Endothelial cell of umbilical vein (primary cell): Measurements from ENCODE around the gene NLGN2.

ENCODE experiments used
- EZH2 ChIP-seq: IDR thresholded peaks from 2 replicates; pipeline ENCODE4 v1.6.1; 2012; ENCODE audit warnings: borderline replicate concordance, low read depth, mild to moderate bottlenecking, moderate library complexity, low read length, inconsistent platforms; ENCODE audit not compliant: severe bottlenecking
- JUN ChIP-seq: IDR thresholded peaks from 2 replicates; pipeline ENCODE4 v1.6.1; 2011; ENCODE audit warnings: borderline replicate concordance, low read depth; ENCODE audit not compliant: insufficient read length, insufficient read depth
- POLR2A ChIP-seq: IDR thresholded peaks from 2 replicates; pipeline ENCODE4 v1.6.1; 2012; ENCODE audit warnings: low read depth, mild to moderate bottlenecking, control low read depth, low read length
- POLR2AphosphoS5 ChIP-seq: IDR thresholded peaks from 2 replicates; pipeline ENCODE4 v1.6.1; 2012; ENCODE audit warnings: low read depth, mild to moderate bottlenecking, control low read depth, low read length, moderate library complexity; ENCODE audit not compliant: insufficient read depth
- TF ChIP-seq, protein P1 (sequence below), 2 donors: IDR thresholded peaks; 1 replicate in 1 of 2; 2 replicates in 1 of 2; pipeline ENCODE4 v1.5.1; 2011; ENCODE audit warnings: low read length in 2 of 2, mild to moderate bottlenecking in 2 of 2, moderate library complexity in 2 of 2, control low read depth in 1 of 2, inconsistent platforms in 1 of 2, low read depth in 1 of 2; ENCODE audit not compliant: insufficient read depth in 1 of 2; ENCODE audit errors: extremely low read depth in 1 of 2
- TF ChIP-seq, protein P2 (sequence below): IDR thresholded peaks from 2 replicates; pipeline ENCODE4 v1.6.1; 2011; ENCODE audit not compliant: insufficient read depth, insufficient read length

DNA sequence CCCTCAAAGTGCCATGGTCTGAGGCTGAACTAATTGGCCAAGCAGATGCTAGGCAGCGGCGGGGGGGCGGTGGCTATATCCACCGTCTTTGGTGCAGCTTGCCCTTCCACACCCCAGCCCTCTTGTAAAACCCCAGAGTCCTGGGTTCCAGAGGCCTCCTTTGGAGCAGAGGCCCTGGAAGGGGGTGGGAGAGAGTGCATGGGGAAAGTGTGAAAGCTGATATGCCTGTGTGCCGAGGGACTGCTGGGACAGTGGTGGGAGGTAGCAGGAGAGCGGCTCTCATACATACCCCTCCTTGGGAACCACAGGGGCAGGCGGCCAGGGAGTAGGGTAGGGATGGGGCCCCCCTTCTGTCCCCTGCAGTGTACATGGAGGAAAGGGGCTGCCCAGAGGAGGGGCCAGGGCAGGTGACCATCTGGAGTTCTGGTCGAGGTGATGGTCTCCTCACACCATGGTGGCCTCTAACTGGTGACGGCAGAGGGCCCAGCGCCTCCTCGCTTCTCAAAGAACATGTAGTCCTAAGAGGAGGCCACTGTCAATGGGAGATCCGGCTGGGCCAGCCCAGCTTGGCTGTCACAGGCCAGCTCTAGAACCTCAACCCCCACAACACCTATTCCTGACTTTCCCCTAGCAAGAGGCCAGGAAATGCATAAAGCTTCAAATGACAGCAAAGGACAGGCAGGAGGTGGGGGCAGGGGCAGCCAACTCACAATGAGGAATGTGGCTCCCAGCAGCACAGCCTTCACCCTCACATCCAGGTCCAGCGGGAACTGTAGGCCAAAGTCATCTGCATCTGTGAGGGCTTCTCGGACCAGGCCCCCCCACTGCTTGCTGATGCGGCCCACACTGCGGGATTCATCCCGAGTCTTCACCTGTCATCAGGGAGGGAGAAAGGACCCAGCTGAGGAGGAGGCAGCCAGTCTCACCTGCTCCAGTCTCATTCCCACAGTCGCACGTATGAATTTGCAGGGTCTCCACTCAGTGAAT is 17.4 kb upstream of the NLGN2 start:
- TF ChIP-seq, protein P1, sequence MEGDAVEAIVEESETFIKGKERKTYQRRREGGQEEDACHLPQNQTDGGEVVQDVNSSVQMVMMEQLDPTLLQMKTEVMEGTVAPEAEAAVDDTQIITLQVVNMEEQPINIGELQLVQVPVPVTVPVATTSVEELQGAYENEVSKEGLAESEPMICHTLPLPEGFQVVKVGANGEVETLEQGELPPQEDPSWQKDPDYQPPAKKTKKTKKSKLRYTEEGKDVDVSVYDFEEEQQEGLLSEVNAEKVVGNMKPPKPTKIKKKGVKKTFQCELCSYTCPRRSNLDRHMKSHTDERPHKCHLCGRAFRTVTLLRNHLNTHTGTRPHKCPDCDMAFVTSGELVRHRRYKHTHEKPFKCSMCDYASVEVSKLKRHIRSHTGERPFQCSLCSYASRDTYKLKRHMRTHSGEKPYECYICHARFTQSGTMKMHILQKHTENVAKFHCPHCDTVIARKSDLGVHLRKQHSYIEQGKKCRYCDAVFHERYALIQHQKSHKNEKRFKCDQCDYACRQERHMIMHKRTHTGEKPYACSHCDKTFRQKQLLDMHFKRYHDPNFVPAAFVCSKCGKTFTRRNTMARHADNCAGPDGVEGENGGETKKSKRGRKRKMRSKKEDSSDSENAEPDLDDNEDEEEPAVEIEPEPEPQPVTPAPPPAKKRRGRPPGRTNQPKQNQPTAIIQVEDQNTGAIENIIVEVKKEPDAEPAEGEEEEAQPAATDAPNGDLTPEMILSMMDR (IDR thresholded peaks at IDR 0.05; ENCODE audit: extremely low read depth in 1 of 2, insufficient read depth in 1 of 2, low read depth in 1 of 2, low read length in 2 of 2) = no peak
- TF ChIP-seq POLR2A (no peak), EZH2 (no peak), JUN (no peak), POLR2AphosphoS5 (no peak)
- TF ChIP-seq, protein P2, sequence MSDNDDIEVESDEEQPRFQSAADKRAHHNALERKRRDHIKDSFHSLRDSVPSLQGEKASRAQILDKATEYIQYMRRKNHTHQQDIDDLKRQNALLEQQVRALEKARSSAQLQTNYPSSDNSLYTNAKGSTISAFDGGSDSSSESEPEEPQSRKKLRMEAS = no peak
